ENCODE measurements around the gene TNIK. TPM values are rescaled to one million over a fixed set of nuclear protein-coding genes. Genes with fewer than 3 reads are reported as not detected.

The TNIK gene
- total RNA-seq, 1 donor from 2014 or later: 1.1 TPM

- H3K4me3 ChIP-seq (ENCODE audit: low read depth, low read length): no peak overlapping the region
- TF ChIP-seq CTCF (IDR thresholded peaks at IDR 0.05; ENCODE audit: insufficient read depth, low read length, severe bottlenecking): no peak
- DNase-seq (ENCODE audit: low read depth) (peak; percentile 71), FAIRE-seq (no peak)
- no peaks in the 10 kb centered on the region for H3K36me3 ChIP-seq (ENCODE audit: control insufficient read depth, insufficient read depth, low read length)
- H3K27me3 ChIP-seq (ENCODE audit: control insufficient read depth, insufficient read depth, low read length): no peaks in the 10 kb centered on the region
Measured at GRCh38 chr3:171192176-171192854, 267.9 kb downstream of the TNIK start.

- Histone ChIP-seq H3K27me3 (ENCODE audit: control insufficient read depth, insufficient read depth, low read length) (no peaks in the 10 kb centered on the region), H3K36me3 (ENCODE audit: control insufficient read depth, insufficient read depth, low read length) (no peaks in the 10 kb centered on the region), H3K4me3 (ENCODE audit: low read depth, low read length) (no peak overlapping the region)
- TF ChIP-seq CTCF (IDR thresholded peaks at IDR 0.05; ENCODE audit: insufficient read depth, low read length, severe bottlenecking): no peak
- FAIRE-seq: no peak
- DNase-seq (ENCODE audit: low read depth): peak; percentile 66
Measured at GRCh38 chr3:171190668-171191067, 269.5 kb downstream of the TNIK start.

- Histone ChIP-seq H3K4me3 (ENCODE audit: low read depth, low read length) (no peak overlapping the region), H3K36me3 (ENCODE audit: control insufficient read depth, insufficient read depth, low read length) (no peaks in the 10 kb centered on the region), H3K27me3 (ENCODE audit: control insufficient read depth, insufficient read depth, low read length) (no peaks in the 10 kb centered on the region)
- FAIRE-seq: no peak
- no peak for DNase-seq (ENCODE audit: low read depth)
- TF ChIP-seq CTCF (IDR thresholded peaks at IDR 0.05; ENCODE audit: insufficient read depth, low read length, severe bottlenecking): no peak
Measured at GRCh38 chr3:171189394-171190080, 270.7 kb downstream of the TNIK start.

- Histone ChIP-seq H3K4me3 (ENCODE audit: low read depth, low read length) (no peak overlapping the region), H3K36me3 (ENCODE audit: control insufficient read depth, insufficient read depth, low read length) (no peaks in the 10 kb centered on the region), H3K27me3 (ENCODE audit: control insufficient read depth, insufficient read depth, low read length) (no peaks in the 10 kb centered on the region)
- DNase-seq (ENCODE audit: low read depth) (peak; percentile 46), FAIRE-seq (no peak)
- TF ChIP-seq CTCF (IDR thresholded peaks at IDR 0.05; ENCODE audit: insufficient read depth, low read length, severe bottlenecking): peak; percentile 76
Measured at GRCh38 chr3:171187706-171188290, 272.4 kb downstream of the TNIK start.

GRCh38 chr3:171186817-171187500 lies 273.2 kb downstream of the TNIK start:
- FAIRE-seq (no peak), DNase-seq (ENCODE audit: low read depth) (no peak)
- no peak for TF ChIP-seq CTCF (IDR thresholded peaks at IDR 0.05; ENCODE audit: insufficient read depth, low read length, severe bottlenecking)
- Histone ChIP-seq H3K36me3 (ENCODE audit: control insufficient read depth, insufficient read depth, low read length) (no peaks in the 10 kb centered on the region), H3K4me3 (ENCODE audit: low read depth, low read length) (no peak overlapping the region), H3K27me3 (ENCODE audit: control insufficient read depth, insufficient read depth, low read length) (no peaks in the 10 kb centered on the region)
